GM19043 (cell line): Measurements from ENCODE around the gene RNF180.
"Not testable (repeated sequence)": the region's sequence is repeated elsewhere in the genome, so short reads cannot be mapped to it uniquely, and the experiment has no call there.

Experiments used
- ATAC-seq: cut with Tn5 transposase; IDR thresholded peaks from one replicate; pipeline ENCODE4 v1.9.1; 2021; ENCODE audit warnings: low read depth; ENCODE audit not compliant: unreplicated experiment

RNF180 gene

GRCh38 chr5:64269164-64269563 lies 103.5 kb downstream of the RNF180 start:
- ATAC-seq: no peak

GRCh38 chr5:64273276-64273675 lies 107.6 kb downstream of the RNF180 start:
- no peak for ATAC-seq

- ATAC-seq: no peak
Observed at GRCh38 chr5:64285188-64286130, 119.8 kb downstream of the RNF180 start.

- no peak for ATAC-seq
Observed at GRCh38 chr5:64286381-64286780, 120.7 kb downstream of the RNF180 start.

- not testable (repeated sequence) for ATAC-seq
Observed at GRCh38 chr5:64288496-64288895, 122.9 kb downstream of the RNF180 start.

GRCh38 chr5:64292611-64293215 lies 127.1 kb downstream of the RNF180 start:
- no peak for ATAC-seq

- ATAC-seq: no peak
Observed at GRCh38 chr5:64295101-64295500, 129.5 kb downstream of the RNF180 start.

GRCh38 chr5:64298586-64298985 lies 132.9 kb downstream of the RNF180 start:
- ATAC-seq: no peak

GRCh38 chr5:64299805-64300204 lies 134.2 kb downstream of the RNF180 start:
- ATAC-seq: no peak

GRCh38 chr5:64301566-64301965 lies 135.9 kb downstream of the RNF180 start:
- no peak for ATAC-seq

- no peak for ATAC-seq
Observed at GRCh38 chr5:64308135-64308534, 142.5 kb downstream of the RNF180 start.

- ATAC-seq: no peak
Observed at GRCh38 chr5:64312491-64312890, 146.8 kb downstream of the RNF180 start.

- ATAC-seq: no peak
Observed at GRCh38 chr5:64315778-64316177, 150.1 kb downstream of the RNF180 start.

GRCh38 chr5:64318175-64318574 lies 152.5 kb downstream of the RNF180 start:
- ATAC-seq: no peak

GRCh38 chr5:64323591-64323990 lies 157.9 kb downstream of the RNF180 start:
- no peak for ATAC-seq

- no peak for ATAC-seq
Observed at GRCh38 chr5:64330728-64331231, 165.1 kb downstream of the RNF180 start.

GRCh38 chr5:64331597-64332277 lies 166.1 kb downstream of the RNF180 start:
- ATAC-seq: no peak

GRCh38 chr5:64333886-64334285 lies 168.2 kb downstream of the RNF180 start:
- no peak for ATAC-seq

- ATAC-seq: no peak
Observed at GRCh38 chr5:64339769-64340168, 174.1 kb downstream of the RNF180 start.

GRCh38 chr5:64340293-64340692 lies 174.7 kb downstream of the RNF180 start:
- no peak for ATAC-seq

GRCh38 chr5:64341340-64341739 lies 175.7 kb downstream of the RNF180 start:
- no peak for ATAC-seq
